IMR-90 (cell line): ENCODE measurements around the gene B3GALNT1. TPM values are rescaled to one million over a fixed set of nuclear protein-coding genes. Genes with fewer than 3 reads are reported as not detected.

Experiments
- ATAC-seq: fragments of 200-7000 bp; cut with Tn5 transposase; 2 replicates; pipeline ENCODE4 v1.9.1; 2020; ENCODE audit warnings: low read depth, mild to moderate bottlenecking, moderate library complexity
- BruUV-seq: library from RNA; stranded (reverse); fragments of 400-500 nt; replicated peaks from 2 replicates; lab custom pipeline; 2021; lab: Mats Ljungman, UMichigan
- CTCF ChIA-PET: fragments of 300-600 bp; formaldehyde crosslinking; extraction: SDS; loops from one replicate; lab custom pipeline; 2021; ENCODE audit warnings: antibody characterized with exemption; lab: Yijun Ruan, JAX
- POLR2A ChIA-PET: fragments of 300-600 bp; sonication (Branson Sonifier 250); formaldehyde crosslinking; loops from one replicate; lab custom pipeline; 2022; ENCODE audit warnings: antibody characterized with exemption; ENCODE audit not compliant: unreplicated experiment; lab: Charles Lee
- DNase-seq: peaks from one replicate; pipeline ENCODE4 v3.0.0; 2013
- H2AFZ ChIP-seq: replicated peaks from 2 replicates; pipeline ENCODE3; 2013; ENCODE audit warnings: low read length, mild to moderate bottlenecking; ENCODE audit not compliant: poor library complexity
- H2AK5ac ChIP-seq: 2 replicates; pipeline ENCODE4 v1.6.1; 2013; ENCODE audit warnings: low read depth, low read length, inconsistent platforms
- H2AK9ac ChIP-seq: replicated peaks from 2 replicates; pipeline ENCODE3; 2013; ENCODE audit warnings: mild to moderate bottlenecking, low read depth, low read length, moderate library complexity; ENCODE audit not compliant: poor library complexity
- H2BK120ac ChIP-seq: 2 replicates; pipeline ENCODE4 v1.6.1; 2013; ENCODE audit warnings: low read depth, low read length, inconsistent platforms
- H2BK15ac ChIP-seq: 3 replicates; pipeline ENCODE4 v1.6.1; 2013; ENCODE audit warnings: low read depth, low read length, inconsistent platforms
- H2BK20ac ChIP-seq: 2 replicates; pipeline ENCODE4 v1.6.1; 2013; ENCODE audit warnings: low read depth, mild to moderate bottlenecking, inconsistent platforms, low read length, moderate library complexity
- H2BK5ac ChIP-seq: 2 replicates; pipeline ENCODE4 v1.6.1; 2013; ENCODE audit warnings: mild to moderate bottlenecking, low read depth, low read length, inconsistent platforms; ENCODE audit not compliant: poor library complexity, severe bottlenecking
- H3K14ac ChIP-seq: replicated peaks from 2 replicates; pipeline ENCODE4 v1.6.1; 2013; ENCODE audit warnings: low read depth, low read length, inconsistent platforms
- H3K18ac ChIP-seq: 2 replicates; pipeline ENCODE4 v1.6.1; 2013; ENCODE audit warnings: low read depth, low read length, control low read depth
- H3K23ac ChIP-seq: 2 replicates; pipeline ENCODE4 v1.6.1; 2013; ENCODE audit warnings: low read depth, low read length, inconsistent platforms
- H3K27ac ChIP-seq: 2 replicates; pipeline ENCODE4 v1.5.1; 2013; ENCODE audit warnings: mild to moderate bottlenecking, control low read depth, low read length; ENCODE audit not compliant: insufficient read depth
- H3K27me3 ChIP-seq: 2 replicates; pipeline ENCODE4 v1.6.1; 2013; ENCODE audit warnings: low read length; ENCODE audit not compliant: control insufficient read depth, insufficient read depth
- H3K36me3 ChIP-seq: 2 replicates; pipeline ENCODE4 v1.6.1; 2013; ENCODE audit warnings: low read length, mixed read lengths; ENCODE audit not compliant: control insufficient read depth, insufficient read depth
- H3K4ac ChIP-seq: 2 replicates; pipeline ENCODE4 v1.6.1; 2013; ENCODE audit warnings: low read depth, low read length, inconsistent platforms
- H3K4me1 ChIP-seq: 2 replicates; pipeline ENCODE4 v1.6.1; 2013; ENCODE audit warnings: low read length, mixed read lengths; ENCODE audit not compliant: control insufficient read depth, insufficient read depth
- H3K4me2 ChIP-seq: 2 replicates; pipeline ENCODE4 v1.6.1; 2013; ENCODE audit warnings: low read depth, mild to moderate bottlenecking, control low read depth, low read length, moderate library complexity
- H3K4me3 ChIP-seq: 2 replicates; pipeline ENCODE4 v1.5.1; 2013; ENCODE audit warnings: low read depth, mild to moderate bottlenecking, control low read depth, low read length, moderate library complexity; ENCODE audit not compliant: insufficient read depth
- H3K56ac ChIP-seq: 2 replicates; pipeline ENCODE4 v1.6.1; 2013; ENCODE audit warnings: low read length, inconsistent platforms; ENCODE audit not compliant: insufficient read depth; ENCODE audit errors: extremely low read depth
- H3K79me1 ChIP-seq, 2 experiments: 2 replicates each; pipeline ENCODE4 v1.6.1; 2013; ENCODE audit warnings: low read length in 2 of 2, inconsistent platforms in 1 of 2, low read depth in 1 of 2
- H3K9ac ChIP-seq: 2 replicates; pipeline ENCODE4 v1.6.1; 2013; ENCODE audit warnings: low read depth, low read length, control low read depth
- H3K9me1 ChIP-seq: 2 replicates; pipeline ENCODE4 v1.6.1; 2013; ENCODE audit warnings: low read length, inconsistent platforms; ENCODE audit not compliant: insufficient read depth
- H3K9me3 ChIP-seq: 2 replicates; pipeline ENCODE4 v1.6.1; 2013; ENCODE audit warnings: low read length; ENCODE audit not compliant: control insufficient read depth, insufficient read depth
- H4K20me1 ChIP-seq: 2 replicates; pipeline ENCODE4 v1.6.1; 2013; ENCODE audit warnings: low read length, inconsistent platforms; ENCODE audit not compliant: insufficient read depth
- H4K5ac ChIP-seq: 2 replicates; pipeline ENCODE4 v1.6.1; 2013; ENCODE audit warnings: mild to moderate bottlenecking, low read depth, low read length, control low read depth
- H4K8ac ChIP-seq, 2 experiments: 2 replicates each; pipeline ENCODE4 v1.6.1; 2013; ENCODE audit warnings: low read depth in 2 of 2, low read length in 2 of 2, control low read depth in 1 of 2, inconsistent platforms in 1 of 2
- H4K91ac ChIP-seq: 2 replicates; pipeline ENCODE4 v1.6.1; 2013; ENCODE audit warnings: low read depth, low read length, inconsistent platforms; ENCODE audit not compliant: insufficient read depth
- BHLHE40 ChIP-seq: fragments of 150-350 bp; IDR thresholded peaks from 2 replicates; pipeline ENCODE4 v1.6.1; 2016; ENCODE audit warnings: mild to moderate bottlenecking, low read depth, low read length
- CEBPB ChIP-seq: IDR thresholded peaks from 2 replicates; pipeline ENCODE4 v1.6.1; 2012; ENCODE audit warnings: low read depth, low read length, improper control_type of control experiment
- CHD1 ChIP-seq: IDR thresholded peaks from 2 replicates; pipeline ENCODE4 v1.6.1; 2012; ENCODE audit warnings: low read depth, low read length, improper control_type of control experiment
- CTCF ChIP-seq: conservative IDR thresholded peaks from 2 replicates; pipeline ENCODE4 v1.5.1; 2012; ENCODE audit warnings: mild to moderate bottlenecking, low read depth, low read length, improper control_type of control experiment
- ELK1 ChIP-seq: fragments of 150-350 bp; IDR thresholded peaks from 2 replicates; pipeline ENCODE4 v1.6.1; 2016; ENCODE audit warnings: low read depth, mild to moderate bottlenecking, low read length, moderate library complexity, borderline replicate concordance
- FOS ChIP-seq: fragments of 150-350 bp; IDR thresholded peaks from 2 replicates; pipeline ENCODE4 v1.6.1; 2016; ENCODE audit warnings: low read depth, low read length
- MAFK ChIP-seq: IDR thresholded peaks from 2 replicates; pipeline ENCODE4 v1.6.1; 2012; ENCODE audit warnings: low read depth, low read length, improper control_type of control experiment
- MAZ ChIP-seq: IDR thresholded peaks from 2 replicates; pipeline ENCODE4 v1.6.1; 2012; ENCODE audit warnings: low read depth, mild to moderate bottlenecking, low read length, improper control_type of control experiment, moderate library complexity, borderline replicate concordance
- MXI1 ChIP-seq: IDR thresholded peaks from 2 replicates; pipeline ENCODE4 v1.6.1; 2012; ENCODE audit warnings: low read depth, mild to moderate bottlenecking, low read length, moderate library complexity, borderline replicate concordance
- NFE2L2 ChIP-seq: fragments of 150-350 bp; IDR thresholded peaks from 2 replicates; pipeline ENCODE4 v1.6.1; 2016; ENCODE audit warnings: low read depth, mild to moderate bottlenecking, low read length
- POLR2A ChIP-seq: IDR thresholded peaks from 2 replicates; pipeline ENCODE4 v1.6.1; 2012; ENCODE audit warnings: mild to moderate bottlenecking, low read depth, low read length
- RAD21 ChIP-seq: IDR thresholded peaks from 2 replicates; pipeline ENCODE4 v1.6.1; 2012; ENCODE audit warnings: low read length, improper control_type of control experiment
- RCOR1 ChIP-seq: IDR thresholded peaks from 2 replicates; pipeline ENCODE4 v1.6.1; 2012; ENCODE audit warnings: mild to moderate bottlenecking, low read length, improper control_type of control experiment; ENCODE audit not compliant: insufficient replicate concordance
- RFX5 ChIP-seq: IDR thresholded peaks from 2 replicates; pipeline ENCODE4 v1.8.0; 2012; ENCODE audit warnings: low read depth, mild to moderate bottlenecking, low read length, moderate library complexity
- SMC3 ChIP-seq: fragments of 150-350 bp; IDR thresholded peaks from 2 replicates; pipeline ENCODE4 v1.6.1; 2016; ENCODE audit warnings: low read depth, mild to moderate bottlenecking, antibody characterized with exemption, low read length, moderate library complexity
- USF2 ChIP-seq: fragments of 150-350 bp; IDR thresholded peaks from 2 replicates; pipeline ENCODE4 v1.6.1; 2017; ENCODE audit warnings: mild to moderate bottlenecking, antibody characterized with exemption, low read length, low read depth
- WGBS, 2 experiments: methylation state at CpG; one replicate each; pipeline versions ENCODE4 v1.1.5 to v1.1.7; 2013; ENCODE audit warnings: missing lambda C conversion rate in 2 of 2; ENCODE audit not compliant: insufficient read length in 1 of 2; ENCODE audit errors: extremely low coverage in 2 of 2; 5-methylcytosine and 5-hydroxymethylcytosine counted together
- dilution Hi-C: fragments of 300-500 bp; cut with HindIII; formaldehyde crosslinking; loops from one replicate; pipeline ENCODE4 v1.14.3; 2018; ENCODE audit warnings: low sequenced_read_pairs; ENCODE audit not compliant: unreplicated experiment
- in situ Hi-C: fragments of 300-500 bp; cut with MboI; formaldehyde crosslinking; loops from 3 replicates; pipeline ENCODE4 v1.14.3; 2019; ENCODE audit warnings: low sequenced_read_pairs, inconsistent platforms, mixed read lengths
- intact Hi-C: fragments of 100-400 bp; cut with micrococcal nuclease; formaldehyde crosslinking; loops from 2 replicates; pipeline ENCODE4 v1.10.0; 2022
- polyA plus RNA-seq, 3 experiments: library from polyadenylated mRNA; depleted of rRNA; stranded (reverse); fragments of >200 nt; gene quantifications; 2 replicates each; pipeline ENCODE4 v1.2.3, GENCODE V29; 2012; ENCODE audit warnings: low replicate concordance in 1 of 3
- total RNA-seq: library from RNA; depleted of rRNA; stranded (reverse); fragments of >200 nt; gene quantifications from 2 replicates; pipeline ENCODE4 v1.2.3, GENCODE V29; 2012

B3GALNT1 gene
- total and polyA plus RNA-seq, 2 of the 4 experiments (the other 2 are of a cell fraction): 5.6 to 8.2 TPM

- H3K27ac ChIP-seq: no peak overlapping the region
- no peak overlapping the region for H2BK120ac ChIP-seq
- no peaks in the 10 kb centered on the region for H4K20me1 ChIP-seq
- no peaks in the 10 kb centered on the region for H3K9me3 ChIP-seq
- H3K23ac ChIP-seq: no peak overlapping the region
- no peak overlapping the region for H2BK15ac ChIP-seq
- H3K27me3 ChIP-seq: no peaks in the 10 kb centered on the region
- no peak overlapping the region for H2BK5ac ChIP-seq
- H3K36me3 ChIP-seq: no peaks in the 10 kb centered on the region
- no peak overlapping the region for H3K4me3 ChIP-seq
- H3K4me1 ChIP-seq: no peaks in the 10 kb centered on the region
- TF ChIP-seq BHLHE40: no peak
- TF ChIP-seq RCOR1: no peak
- no peak for TF ChIP-seq MXI1
- no peak for TF ChIP-seq RAD21
- TF ChIP-seq SMC3: no peak
- no peak for TF ChIP-seq NFE2L2
- no peak for TF ChIP-seq FOS
- no peak for TF ChIP-seq CTCF
- no peak for TF ChIP-seq MAZ
- TF ChIP-seq MAFK: no peak
- TF ChIP-seq ELK1: no peak
- no peak for TF ChIP-seq CHD1
- no peak for TF ChIP-seq RFX5
- TF ChIP-seq POLR2A: no peak
- no peak for TF ChIP-seq CEBPB
- no peak for TF ChIP-seq USF2
- intact Hi-C loops (no loop called here), dilution Hi-C loops (no loop called here), in situ Hi-C loops (no loop called here)
- H3K79me1 ChIP-seq: no peaks in the 10 kb centered on the region
- POLR2A ChIA-PET: no interaction called here
- no peak overlapping the region for H3K9ac ChIP-seq
- CTCF ChIA-PET: no interaction called here
- no peak overlapping the region for H3K56ac ChIP-seq
- no peak overlapping the region for H2AFZ ChIP-seq
- H2BK20ac ChIP-seq: no peak overlapping the region
- H3K9me1 ChIP-seq: no peaks in the 10 kb centered on the region
- H2AK5ac ChIP-seq: no peak overlapping the region
- H3K4ac ChIP-seq: no peak overlapping the region
- no peak overlapping the region for H3K18ac ChIP-seq
- no peak overlapping the region for H2AK9ac ChIP-seq
- H3K4me2 ChIP-seq: no peak overlapping the region
- H4K8ac ChIP-seq: no peak overlapping the region
- no CpG with 5 or more reads among the region's 1 CpG for WGBS, 2 experiments
- no peak for DNase-seq
- no TSS peak for BruUV-seq
- H4K91ac ChIP-seq: no peak overlapping the region
- H3K14ac ChIP-seq: no peak overlapping the region
- no peak for ATAC-seq
- H4K5ac ChIP-seq: no peak overlapping the region
These were observed 32.0 kb downstream of the B3GALNT1 start for GRCh38 chr3:161073181-161073580.
